Central memory CD8-positive, alpha-beta T cell (primary cell): ENCODE data around the gene THRAP3.

Source experiments
- ATAC-seq: fragments of 150-1000 bp; cut with Tn5 transposase; replicated peaks from 2 replicates; pipeline ENCODE4 v1.10.0; 2022; ENCODE audit warnings: mild to moderate bottlenecking, moderate FRiP score, moderate number of reproducible peaks; ENCODE audit not compliant: poor library complexity, severe bottlenecking; ENCODE audit errors: extremely low read depth
- DNase-seq, 2 donors: peaks; one replicate each; pipeline ENCODE4 v3.0.0; 2021; ENCODE audit warnings: low spot score in 2 of 2
- H3K27ac Mint-ChIP-seq: one replicate; pipeline ENCODE4 v1.8.0; 2022; ENCODE audit warnings: low read depth, mild to moderate bottlenecking, moderate library complexity, mixed read lengths
- H3K27me3 Mint-ChIP-seq: one replicate; pipeline ENCODE4 v1.8.0; 2022; ENCODE audit warnings: mixed read lengths
- H3K36me3 Mint-ChIP-seq: one replicate; pipeline ENCODE4 v1.8.0; 2022; ENCODE audit warnings: mild to moderate bottlenecking, moderate library complexity, mixed read lengths; ENCODE audit not compliant: insufficient read depth
- H3K4me1 Mint-ChIP-seq: one replicate; pipeline ENCODE4 v1.8.0; 2022; ENCODE audit warnings: mixed read lengths
- H3K4me3 Mint-ChIP-seq: one replicate; pipeline ENCODE4 v1.8.0; 2022; ENCODE audit warnings: mild to moderate bottlenecking, moderate library complexity, mixed read lengths
- H3K9me3 Mint-ChIP-seq: one replicate; pipeline ENCODE4 v1.8.0; 2022; ENCODE audit warnings: mixed read lengths

THRAP3 gene

GRCh38 chr1:36352125-36352909 is 128.1 kb downstream of the THRAP3 start:
- H3K4me3 Mint-ChIP-seq, result no peak overlapping the region
- ATAC-seq, result no peak
- H3K27ac Mint-ChIP-seq, result no peak overlapping the region
- H3K27me3 Mint-ChIP-seq, result no peaks in the 10 kb centered on the region
- peaks cover 6% of the 10 kb centered on the region for H3K4me1 Mint-ChIP-seq
- no peaks in the 10 kb centered on the region for H3K9me3 Mint-ChIP-seq
- DNase-seq, result no peak
- H3K36me3 Mint-ChIP-seq, result peaks cover 28% of the 10 kb centered on the region

- no peak overlapping the region for H3K4me3 Mint-ChIP-seq
- H3K36me3 Mint-ChIP-seq, result peaks cover 23% of the 10 kb centered on the region
- ATAC-seq (no peak), DNase-seq (no peak)
- H3K27me3 Mint-ChIP-seq, result no peaks in the 10 kb centered on the region
- peaks cover 6% of the 10 kb centered on the region for H3K4me1 Mint-ChIP-seq
- H3K9me3 Mint-ChIP-seq, result no peaks in the 10 kb centered on the region
- no peak overlapping the region for H3K27ac Mint-ChIP-seq
These were observed 129.0 kb downstream of the THRAP3 start for GRCh38 chr1:36352910-36353878.

GRCh38 chr1:36354486-36354885 is 130.2 kb downstream of the THRAP3 start:
- ATAC-seq, result no peak
- Mint-ChIP-seq H3K4me1 (peaks cover 6% of the 10 kb centered on the region), H3K9me3 (no peaks in the 10 kb centered on the region), H3K4me3 (no peak overlapping the region), H3K27me3 (no peaks in the 10 kb centered on the region), H3K36me3 (peaks cover 27% of the 10 kb centered on the region), H3K27ac (no peak overlapping the region)
- no peak for DNase-seq
